HFFc6 (cell line): ENCODE measurements around the gene NCOR1. TPM values are rescaled to one million over a fixed set of nuclear protein-coding genes. Genes with fewer than 3 reads are reported as not detected.

Experiments
- DNase-seq: peaks from one replicate; pipeline ENCODE4 v3.0.0-alpha.2; 2018
- H3K27ac Mint-ChIP-seq: 2 replicates; pipeline ENCODE4 v1.8.0; 2020; ENCODE audit warnings: mild to moderate bottlenecking, mixed read lengths
- H3K27me3 Mint-ChIP-seq: 2 replicates; pipeline ENCODE4 v1.8.0; 2021; ENCODE audit warnings: mild to moderate bottlenecking, moderate library complexity, mixed read lengths; ENCODE audit not compliant: insufficient read depth
- H3K36me3 Mint-ChIP-seq: 2 replicates; pipeline ENCODE4 v1.8.0; 2021; ENCODE audit warnings: low read depth, mixed read lengths
- H3K4me1 Mint-ChIP-seq: 2 replicates; pipeline ENCODE4 v1.8.0; 2020; ENCODE audit warnings: low read depth, mixed read lengths
- H3K4me3 Mint-ChIP-seq: 2 replicates; pipeline ENCODE4 v1.8.0; 2020; ENCODE audit warnings: mild to moderate bottlenecking, moderate library complexity, mixed read lengths
- H3K9me3 Mint-ChIP-seq: 2 replicates; pipeline ENCODE4 v1.8.0; 2020; ENCODE audit warnings: mild to moderate bottlenecking, mixed read lengths
- CTCF ChIP-seq: fragments of 200-600 bp; sonication (generic); IDR thresholded peaks from 2 replicates; pipeline ENCODE4 v1.5.0; 2021; ENCODE audit warnings: antibody characterized with exemption, mild to moderate bottlenecking
- total RNA-seq, 6 experiments: library from RNA; stranded (reverse); fragmentation: NEBNext Ultra II Directional; extraction: Animal tissue kit (Norgen Biotek cat#: 25700); gene quantifications; 2 replicates in 1 of 6; 3 replicates in 5 of 6; pipeline ENCODE4 v1.2.3, GENCODE V29; 2021

The NCOR1 gene
- total RNA-seq, 6 experiments from 2014 or later, result 103 to 115 (median 111) TPM

GRCh38 chr17:16037636-16038035 is 177.7 kb downstream of the NCOR1 start:
- Mint-ChIP-seq H3K27ac (peak overlapping the region; percentile 47), H3K36me3 (peaks cover 49% of the 10 kb centered on the region)

GRCh38 chr17:16036261-16036660 is 179.1 kb downstream of the NCOR1 start:
- H3K9me3 Mint-ChIP-seq, result no peaks in the 10 kb centered on the region
- H3K4me3 Mint-ChIP-seq, result no peak overlapping the region
- H3K36me3 Mint-ChIP-seq, result peaks cover 54% of the 10 kb centered on the region
- no peak overlapping the region for H3K27ac Mint-ChIP-seq
- H3K27me3 Mint-ChIP-seq, result peaks cover 3% of the 10 kb centered on the region; the same call in 1 of the 2 replicates
- no peak for DNase-seq
- no peak for TF ChIP-seq CTCF
- H3K4me1 Mint-ChIP-seq, result peaks cover 44% of the 10 kb centered on the region

More at GRCh38 chr17:16037636-16038035, 177.7 kb downstream of the NCOR1 start:
- Mint-ChIP-seq H3K27me3 (peaks cover 2% of the 10 kb centered on the region; the same call in 1 of the 2 replicates), H3K4me3 (no peak overlapping the region), H3K9me3 (no peaks in the 10 kb centered on the region), H3K4me1 (peaks cover 45% of the 10 kb centered on the region)
- TF ChIP-seq CTCF, result no peak
- DNase-seq, result no peak

- DNase-seq, result no peak
- Mint-ChIP-seq H3K27me3 (peaks cover 3% of the 10 kb centered on the region; the same call in 1 of the 2 replicates), H3K4me3 (no peak overlapping the region), H3K36me3 (peaks cover 63% of the 10 kb centered on the region), H3K9me3 (no peaks in the 10 kb centered on the region), H3K4me1 (peaks cover 52% of the 10 kb centered on the region), H3K27ac (no peak overlapping the region)
- no peak for TF ChIP-seq CTCF
Observed at GRCh38 chr17:16033729-16034349, 181.5 kb downstream of the NCOR1 start.

DNA sequence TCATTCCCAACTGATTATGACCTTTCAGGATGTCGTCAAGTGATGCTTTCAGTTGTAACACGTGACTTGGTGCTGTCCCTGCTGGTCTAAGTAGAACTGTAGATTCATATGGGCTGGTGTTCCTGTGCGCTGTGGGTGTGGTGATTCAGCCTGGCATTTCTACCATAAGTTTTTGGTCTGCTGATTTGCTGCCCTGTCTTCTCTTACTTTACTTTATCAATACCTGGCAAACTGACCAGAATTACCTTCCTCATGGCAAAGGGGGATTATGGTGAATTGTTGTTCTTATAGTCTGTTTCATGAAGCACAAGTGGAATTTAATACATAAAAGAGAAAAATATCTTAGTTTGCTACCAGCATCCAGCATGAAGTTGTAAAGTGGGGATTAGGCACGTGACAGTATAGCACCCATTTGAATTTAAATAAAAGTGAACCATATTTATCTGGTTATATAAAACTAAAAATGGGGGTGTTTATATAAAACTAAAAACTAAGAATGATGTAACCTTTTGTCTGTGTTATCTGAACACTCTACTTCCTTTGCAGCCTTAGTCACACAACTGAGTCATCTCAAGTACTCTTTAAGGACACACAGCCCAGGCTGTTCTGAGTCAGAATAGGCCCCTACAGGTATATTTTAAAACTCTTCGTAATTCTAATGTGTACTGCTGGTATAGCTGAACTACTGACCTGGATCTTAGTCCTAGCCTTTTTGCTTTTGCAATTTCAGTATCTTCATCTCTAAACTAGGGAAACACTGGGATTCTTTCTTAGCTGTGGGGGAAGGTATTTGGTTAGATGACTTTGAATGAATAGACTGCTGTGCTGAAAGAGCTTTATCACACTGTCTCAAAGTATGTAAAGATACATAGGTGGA is 187.4 kb downstream of the NCOR1 start:
- Mint-ChIP-seq H3K36me3 (peaks cover 77% of the 10 kb centered on the region), H3K27ac (peak overlapping the region; percentile 91), H3K4me3 (peak overlapping the region; percentile 52), H3K27me3 (peaks cover 6% of the 10 kb centered on the region), H3K9me3 (no peaks in the 10 kb centered on the region), H3K4me1 (peaks cover 52% of the 10 kb centered on the region)
- DNase-seq, result peak; percentile 94
- peak; percentile 24; the same call in 1 of the 2 replicates for TF ChIP-seq CTCF

GRCh38 chr17:16026895-16027294 is 188.4 kb downstream of the NCOR1 start:
- H3K27me3 Mint-ChIP-seq, result peaks cover 3% of the 10 kb centered on the region; the same call in 1 of the 2 replicates
- peaks cover 49% of the 10 kb centered on the region for H3K4me1 Mint-ChIP-seq
- no peaks in the 10 kb centered on the region for H3K9me3 Mint-ChIP-seq
- no peak for DNase-seq
- peaks cover 66% of the 10 kb centered on the region for H3K36me3 Mint-ChIP-seq
- H3K27ac Mint-ChIP-seq, result peak overlapping the region; percentile 91
- TF ChIP-seq CTCF, result no peak
- H3K4me3 Mint-ChIP-seq, result no peak overlapping the region
